Left lobe of liver (tissue), 2 donors: Measurements from ENCODE around the gene ZCCHC24. TPM values are rescaled to one million over a fixed set of nuclear protein-coding genes. Genes with fewer than 3 reads are reported as not detected.

Experiments
- ATAC-seq: fragments of 200-7000 bp; cut with Tn5 transposase; one replicate; pipeline ENCODE4 v1.9.1; 2020; ENCODE audit warnings: mild to moderate bottlenecking, moderate library complexity
- DNase-seq: peaks from one replicate; pipeline ENCODE4 v3.0.0-alpha.2; 2020; ENCODE audit warnings: low spot score
- total RNA-seq: library from RNA; stranded (reverse); gene quantifications from one replicate; pipeline ENCODE4 v1.2.1, GENCODE V29; 2021
- donor health status: DM: no; HTN: no; CAD: no; lungs with moderate emphysema.
- donor health status: DM: no; HTN: yes; CAD: no.

The ZCCHC24 gene
- 30.5 TPM for total RNA-seq

- peak; percentile 99 for DNase-seq
These were observed at the start of gene ZCCHC24 for GRCh38 chr10:79445161-79445976. TSS of gene ZCCHC24 (minus strand) at chr10:79445624. CDS start at chr10:79445440, 184 bp downstream.

GRCh38 chr10:79493806-79494205, 48.4 kb upstream of the ZCCHC24 start:
- no peak for ATAC-seq

More at GRCh38 chr10:79445161-79445976, at the start of gene ZCCHC24:
- peak; percentile 82 for ATAC-seq

GRCh38 chr10:79492839-79493238, 47.4 kb upstream of the ZCCHC24 start:
- DNase-seq (no peak), ATAC-seq (no peak)

More at GRCh38 chr10:79493806-79494205, 48.4 kb upstream of the ZCCHC24 start:
- no peak for DNase-seq

GRCh38 chr10:79492256-79492655, 46.8 kb upstream of the ZCCHC24 start:
- DNase-seq (no peak), ATAC-seq (no peak)

GRCh38 chr10:79491143-79491835, 45.9 kb upstream of the ZCCHC24 start:
- peak; percentile 11 for ATAC-seq
- no peak for DNase-seq

GRCh38 chr10:79490400-79491142, 45.1 kb upstream of the ZCCHC24 start:
- ATAC-seq (peak; percentile 11), DNase-seq (no peak)

- DNase-seq = no peak
- no peak for ATAC-seq
These were observed 43.4 kb upstream of the ZCCHC24 start for GRCh38 chr10:79488870-79489269.

GRCh38 chr10:79488336-79488735, 42.9 kb upstream of the ZCCHC24 start:
- peak; percentile 31 for DNase-seq
- ATAC-seq = no peak

GRCh38 chr10:79487296-79488194, 42.1 kb upstream of the ZCCHC24 start:
- ATAC-seq (peak; percentile 98), DNase-seq (peak; percentile 72)

GRCh38 chr10:79484476-79484875, 39.1 kb upstream of the ZCCHC24 start:
- DNase-seq = no peak
- no peak for ATAC-seq

GRCh38 chr10:79483948-79484347, 38.5 kb upstream of the ZCCHC24 start:
- DNase-seq = no peak

GRCh38 chr10:79483299-79483698, 37.9 kb upstream of the ZCCHC24 start:
- ATAC-seq (no peak), DNase-seq (no peak)

More at GRCh38 chr10:79483948-79484347, 38.5 kb upstream of the ZCCHC24 start:
- ATAC-seq = no peak

GRCh38 chr10:79482741-79483140, 37.3 kb upstream of the ZCCHC24 start:
- ATAC-seq = no peak
- DNase-seq = no peak

GRCh38 chr10:79482304-79482703, 36.9 kb upstream of the ZCCHC24 start:
- DNase-seq (no peak), ATAC-seq (no peak)

- no peak for DNase-seq
- ATAC-seq = no peak
These were observed 34.0 kb upstream of the ZCCHC24 start for GRCh38 chr10:79479283-79479909.

GRCh38 chr10:79477456-79477855, 32.0 kb upstream of the ZCCHC24 start:
- no peak for ATAC-seq

GRCh38 chr10:79476645-79477044, 31.2 kb upstream of the ZCCHC24 start:
- DNase-seq (no peak), ATAC-seq (no peak)

More at GRCh38 chr10:79477456-79477855, 32.0 kb upstream of the ZCCHC24 start:
- no peak for DNase-seq

GRCh38 chr10:79475877-79476276, 30.5 kb upstream of the ZCCHC24 start:
- ATAC-seq (no peak), DNase-seq (no peak)

GRCh38 chr10:79475119-79475653, 29.8 kb upstream of the ZCCHC24 start:
- no peak for ATAC-seq

More at GRCh38 chr10:79475119-79475653, 29.8 kb upstream of the ZCCHC24 start:
- DNase-seq = no peak
